ENCODE results near the gene TFF1.

DNA sequence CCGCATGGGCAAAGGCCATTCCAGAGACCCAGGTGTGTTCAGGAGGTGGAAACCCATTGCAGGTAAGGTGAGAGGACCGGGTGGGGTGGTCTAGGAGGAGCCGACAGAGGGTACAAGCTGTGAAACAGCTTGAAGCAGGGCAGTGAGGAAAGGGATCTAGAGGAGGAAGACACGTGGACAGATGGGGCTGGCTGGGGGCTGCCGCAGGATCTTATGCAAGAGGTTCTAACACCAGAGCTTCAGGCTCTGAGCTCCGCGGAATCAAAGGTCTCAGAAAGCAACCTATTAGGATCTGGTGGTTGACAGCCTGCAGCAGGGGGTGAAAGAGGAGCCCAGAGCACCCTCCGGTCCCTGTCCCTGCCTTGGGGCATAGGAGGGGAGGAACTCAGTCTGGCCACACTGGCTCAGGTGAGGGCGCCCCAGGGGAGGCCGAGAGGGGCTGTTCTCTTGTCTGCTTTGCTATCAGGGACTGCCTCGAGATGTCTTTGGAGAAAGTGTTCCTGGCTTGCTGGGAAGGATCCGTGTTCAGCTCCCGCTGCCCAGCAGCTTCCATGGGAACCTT lies 1.9 kb downstream of the TFF1 start:
- TF ChIP-seq, protein P1, sequence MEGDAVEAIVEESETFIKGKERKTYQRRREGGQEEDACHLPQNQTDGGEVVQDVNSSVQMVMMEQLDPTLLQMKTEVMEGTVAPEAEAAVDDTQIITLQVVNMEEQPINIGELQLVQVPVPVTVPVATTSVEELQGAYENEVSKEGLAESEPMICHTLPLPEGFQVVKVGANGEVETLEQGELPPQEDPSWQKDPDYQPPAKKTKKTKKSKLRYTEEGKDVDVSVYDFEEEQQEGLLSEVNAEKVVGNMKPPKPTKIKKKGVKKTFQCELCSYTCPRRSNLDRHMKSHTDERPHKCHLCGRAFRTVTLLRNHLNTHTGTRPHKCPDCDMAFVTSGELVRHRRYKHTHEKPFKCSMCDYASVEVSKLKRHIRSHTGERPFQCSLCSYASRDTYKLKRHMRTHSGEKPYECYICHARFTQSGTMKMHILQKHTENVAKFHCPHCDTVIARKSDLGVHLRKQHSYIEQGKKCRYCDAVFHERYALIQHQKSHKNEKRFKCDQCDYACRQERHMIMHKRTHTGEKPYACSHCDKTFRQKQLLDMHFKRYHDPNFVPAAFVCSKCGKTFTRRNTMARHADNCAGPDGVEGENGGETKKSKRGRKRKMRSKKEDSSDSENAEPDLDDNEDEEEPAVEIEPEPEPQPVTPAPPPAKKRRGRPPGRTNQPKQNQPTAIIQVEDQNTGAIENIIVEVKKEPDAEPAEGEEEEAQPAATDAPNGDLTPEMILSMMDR (IDR thresholded peaks at IDR 0.05; ENCODE audit: low read depth, low read length): no peak
- TF ChIP-seq EZH2phosphoT487 (IDR thresholded peaks at IDR 0.05; ENCODE audit: low read depth): no peak

Measured in OCI-LY3 (cell line).